ENCODE results near the gene FMN1.

GRCh38 chr15:32927124-32927523, 267.4 kb downstream of the FMN1 start:
- TF ChIP-seq CTCF (IDR thresholded peaks at IDR 0.05) = no peak
- no peak for TF ChIP-seq POLR2A (IDR thresholded peaks at IDR 0.05)

Measured in esophagus squamous epithelium (tissue), 4 donors.